HG02623 (cell line): ENCODE results near the gene HSPG2.
"Not testable (repeated sequence)": the region's sequence is repeated elsewhere in the genome, so short reads cannot be mapped to it uniquely, and the experiment has no call there.

ENCODE experiments used
- ATAC-seq: cut with Tn5 transposase; IDR thresholded peaks from one replicate; pipeline ENCODE4 v1.9.1; 2021; ENCODE audit warnings: moderate library complexity; ENCODE audit not compliant: unreplicated experiment

HSPG2 gene

DNA sequence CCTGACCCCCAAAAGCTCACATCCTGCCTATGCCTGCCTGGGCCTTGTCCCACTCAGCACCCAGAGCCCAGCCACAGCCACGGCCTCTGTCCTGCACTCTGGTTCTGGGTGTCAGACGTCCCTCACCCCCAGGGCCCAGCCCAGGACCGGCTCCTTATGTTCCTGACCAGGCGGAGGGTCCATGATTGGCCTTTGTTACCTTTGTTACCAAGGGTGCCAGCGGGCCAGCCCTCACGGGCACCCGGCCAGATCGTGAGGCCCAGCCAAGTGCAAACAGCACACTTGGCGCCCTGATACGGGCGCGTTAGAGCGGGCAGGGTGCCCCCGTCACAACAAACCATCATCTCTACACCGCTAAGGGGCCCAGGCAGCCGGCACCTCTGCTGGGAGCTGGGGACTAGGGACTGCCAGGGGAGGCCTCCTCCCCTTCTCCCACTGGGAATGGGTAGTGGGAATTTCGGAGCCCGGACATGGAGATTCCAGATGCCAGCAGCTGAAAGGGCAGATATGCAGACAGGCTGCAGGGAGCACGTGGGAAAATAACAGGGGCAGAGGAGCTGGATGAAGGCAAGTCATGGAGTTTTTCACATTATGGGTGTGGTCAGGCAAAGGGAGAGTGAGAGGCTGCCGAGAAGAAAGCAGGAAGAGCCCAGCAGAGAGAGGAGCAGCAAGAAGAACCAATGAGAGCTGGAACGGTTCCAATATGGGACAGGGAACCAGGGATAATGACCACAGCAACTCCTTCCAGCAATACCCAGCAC, 22.1 kb downstream of the HSPG2 start:
- no peak for ATAC-seq

DNA sequence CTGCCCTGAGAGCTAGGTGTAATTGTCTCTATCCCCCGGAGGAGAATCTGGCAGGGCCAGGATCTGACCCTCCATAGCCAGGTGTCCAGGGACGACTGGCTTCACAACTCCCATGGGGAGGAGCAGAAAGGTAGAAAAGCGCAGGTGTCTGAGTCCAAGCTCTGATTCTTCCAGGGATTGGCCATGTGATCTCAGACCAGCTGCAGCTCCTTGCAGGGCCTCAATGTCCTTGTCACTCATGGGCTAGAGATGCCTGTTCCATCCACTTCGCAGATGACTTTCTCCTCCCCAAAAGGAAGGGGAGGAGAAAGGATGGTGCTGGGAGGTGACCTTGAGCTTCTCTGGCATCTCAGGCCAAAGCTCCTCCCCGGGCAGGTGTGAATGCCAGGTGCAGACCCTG, 22.7 kb downstream of the HSPG2 start:
- no peak for ATAC-seq

DNA sequence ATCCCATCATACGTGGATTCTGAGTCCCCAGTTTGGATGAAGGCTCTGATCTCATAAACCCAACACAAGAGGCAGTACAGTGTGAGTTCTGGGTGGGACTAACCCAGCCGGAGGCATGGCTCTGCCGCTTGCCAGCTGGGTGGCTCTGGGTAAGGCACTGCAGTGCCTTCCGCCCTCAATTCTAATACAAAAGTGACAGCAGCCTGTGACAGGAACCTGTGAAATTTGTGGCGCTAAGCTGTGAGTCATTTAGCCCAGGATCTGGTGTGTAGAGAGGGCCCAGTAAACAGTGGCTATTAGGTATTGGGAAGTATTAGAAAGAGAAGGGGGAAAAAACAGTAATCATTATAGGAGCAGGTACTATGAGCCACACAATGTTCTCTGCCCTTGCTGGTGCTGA, 23.3 kb downstream of the HSPG2 start:
- no peak for ATAC-seq

DNA sequence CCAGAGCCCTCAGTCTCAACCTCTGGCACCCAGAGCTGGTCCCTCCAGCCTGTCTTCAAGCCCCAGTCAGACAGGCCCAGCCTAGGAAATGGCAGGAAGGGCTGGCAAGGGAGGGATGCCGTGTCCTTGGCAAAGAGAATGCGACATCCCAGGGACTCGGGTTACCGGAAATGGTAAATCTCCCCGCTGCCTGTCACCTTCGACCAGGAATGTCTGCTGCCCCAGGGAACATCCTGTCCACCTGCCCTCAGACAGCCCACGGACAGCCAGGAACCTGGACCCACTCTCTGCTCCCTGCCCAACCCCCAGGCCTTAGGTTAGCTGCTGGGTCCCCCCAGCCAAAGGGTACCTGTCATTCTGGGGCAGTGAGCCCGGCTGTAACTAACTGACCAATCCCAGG, 23.9 kb downstream of the HSPG2 start:
- ATAC-seq: no peak

DNA sequence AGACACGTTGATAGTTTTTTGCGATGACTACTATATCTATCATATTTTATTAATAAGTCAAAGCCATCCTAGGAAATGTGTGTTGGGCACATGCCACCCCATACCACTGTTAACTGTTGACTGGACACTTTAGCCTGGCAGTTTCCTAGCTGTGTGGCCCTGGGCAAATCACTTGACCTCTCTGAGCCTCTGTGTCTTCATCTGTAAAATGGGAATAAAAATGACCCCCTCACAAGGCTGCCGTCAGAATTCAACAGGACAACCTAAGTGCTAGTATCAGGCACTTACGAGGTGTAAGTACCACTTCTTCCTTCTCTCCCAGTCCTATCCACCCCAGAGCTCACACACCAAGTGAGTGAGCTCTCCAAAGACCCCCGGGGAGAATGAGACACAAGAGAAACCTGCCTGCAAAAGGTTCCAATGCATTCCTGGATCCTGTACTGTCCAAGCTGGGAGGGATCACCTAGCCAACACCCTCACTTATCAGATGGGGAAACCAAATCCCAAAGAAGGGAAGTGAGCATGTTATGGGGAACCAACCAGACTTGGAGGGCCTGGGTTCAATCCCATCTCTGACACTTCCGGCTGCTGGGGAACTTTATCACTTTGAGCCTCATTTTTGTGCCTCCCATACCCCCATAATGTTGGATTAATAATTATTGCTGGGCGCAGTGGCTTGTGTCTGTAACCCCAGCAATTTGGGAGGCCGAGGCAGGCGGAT, 24.9 kb downstream of the HSPG2 start:
- ATAC-seq: no peak

DNA sequence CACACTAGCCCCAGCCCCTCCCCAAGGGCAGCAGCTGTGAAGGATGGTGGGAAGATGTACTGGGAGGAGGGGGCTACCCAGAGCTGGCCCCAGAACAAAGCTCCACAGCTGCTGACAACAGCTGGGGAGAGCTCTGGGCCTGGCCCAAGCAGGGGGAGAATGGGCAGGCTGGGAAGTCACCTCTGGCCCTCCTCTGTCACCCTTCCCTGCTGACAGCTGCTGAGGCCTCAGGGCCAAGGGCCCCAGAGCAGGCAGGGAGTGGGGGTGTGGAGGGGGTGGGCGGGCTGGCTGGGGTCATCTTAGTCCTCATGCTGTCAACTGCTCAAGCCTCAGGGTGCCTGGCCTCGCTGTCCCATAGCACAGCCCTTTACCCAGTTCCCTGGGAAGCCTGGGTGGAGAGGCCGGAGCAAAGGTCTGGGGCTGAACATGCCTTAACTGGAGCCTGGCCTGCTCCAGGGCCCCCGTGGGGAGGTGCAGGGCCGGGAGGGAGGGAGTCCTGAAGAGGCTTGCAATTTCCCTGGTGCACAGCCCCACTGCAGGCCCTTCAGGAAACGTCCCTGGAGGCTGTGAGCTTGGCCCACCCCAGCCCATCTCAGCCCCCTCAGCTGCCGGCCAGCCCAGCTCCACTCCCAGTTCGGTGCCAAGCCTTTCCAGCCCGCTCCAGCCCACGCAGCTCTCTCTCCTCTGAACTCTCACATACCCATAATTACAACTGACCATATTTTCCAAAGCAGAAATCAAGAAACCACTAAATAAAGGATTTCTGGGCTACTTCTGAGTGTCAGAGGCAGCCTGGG, 25.7 kb downstream of the HSPG2 start:
- no peak for ATAC-seq

DNA sequence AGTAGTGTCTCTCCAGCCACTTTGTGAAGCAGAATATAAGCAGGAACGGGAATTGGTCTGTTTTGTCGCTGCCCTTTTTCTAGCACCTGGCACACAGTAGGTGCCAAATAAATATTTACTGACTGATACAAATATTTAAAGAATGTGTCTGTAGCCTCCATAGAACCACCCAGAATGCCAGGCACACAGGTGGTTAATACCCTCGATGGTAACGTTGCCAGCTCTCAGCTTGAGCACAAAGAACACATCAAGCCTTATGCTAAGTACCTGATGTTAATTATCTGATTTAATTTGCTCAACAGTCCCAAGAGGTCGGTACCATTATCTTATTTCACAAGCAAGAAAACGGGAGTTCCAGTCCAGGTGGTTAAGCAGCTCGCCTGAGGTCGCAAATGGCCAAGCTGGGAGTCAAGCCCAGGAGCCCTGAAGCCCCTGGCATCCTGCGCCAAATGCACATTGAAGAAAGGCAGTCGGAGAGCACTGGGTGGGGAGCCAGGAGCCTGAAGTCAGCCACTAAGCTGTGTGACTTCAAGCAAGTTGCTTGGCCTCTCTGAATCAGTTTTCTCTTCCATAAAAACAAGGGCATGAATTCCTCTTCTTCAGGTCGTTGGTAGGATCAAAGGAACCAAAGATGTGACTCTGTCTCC, 26.4 kb downstream of the HSPG2 start:
- ATAC-seq: no peak

DNA sequence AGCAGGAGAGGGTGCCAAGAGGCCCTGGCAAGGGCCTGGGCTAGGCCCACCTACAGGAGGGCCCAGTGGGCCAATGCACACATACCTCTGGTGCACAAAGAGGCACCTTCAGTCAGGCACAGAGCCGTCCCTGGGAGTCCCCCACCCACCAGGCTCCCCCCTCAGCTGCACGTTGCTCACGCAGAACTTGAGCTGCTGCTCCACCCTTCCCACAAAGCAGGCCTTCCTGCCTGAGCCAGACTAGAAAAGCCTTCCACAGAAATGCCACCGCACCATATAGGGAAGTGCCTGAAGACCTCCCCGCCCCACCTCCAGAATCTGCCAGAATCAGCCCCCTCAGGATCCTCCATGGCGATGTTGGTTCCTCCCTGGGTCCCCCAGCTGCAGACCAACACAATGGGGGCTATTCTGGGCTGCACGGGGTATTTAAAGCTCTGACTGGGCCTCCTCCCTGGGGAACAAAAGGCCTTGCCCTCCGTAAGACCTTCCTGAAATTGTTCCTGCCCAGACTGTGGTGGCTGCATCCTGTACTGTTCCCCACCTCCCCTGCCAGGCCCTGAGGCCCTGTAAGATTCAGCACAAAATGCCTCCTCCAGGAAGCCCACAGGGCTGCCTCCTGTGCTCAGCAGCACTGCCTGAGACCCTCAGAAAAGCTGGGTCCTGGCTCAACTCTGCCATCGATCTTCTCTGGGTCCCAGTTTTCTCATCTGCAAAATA, 27.2 kb downstream of the HSPG2 start:
- ATAC-seq: no peak

DNA sequence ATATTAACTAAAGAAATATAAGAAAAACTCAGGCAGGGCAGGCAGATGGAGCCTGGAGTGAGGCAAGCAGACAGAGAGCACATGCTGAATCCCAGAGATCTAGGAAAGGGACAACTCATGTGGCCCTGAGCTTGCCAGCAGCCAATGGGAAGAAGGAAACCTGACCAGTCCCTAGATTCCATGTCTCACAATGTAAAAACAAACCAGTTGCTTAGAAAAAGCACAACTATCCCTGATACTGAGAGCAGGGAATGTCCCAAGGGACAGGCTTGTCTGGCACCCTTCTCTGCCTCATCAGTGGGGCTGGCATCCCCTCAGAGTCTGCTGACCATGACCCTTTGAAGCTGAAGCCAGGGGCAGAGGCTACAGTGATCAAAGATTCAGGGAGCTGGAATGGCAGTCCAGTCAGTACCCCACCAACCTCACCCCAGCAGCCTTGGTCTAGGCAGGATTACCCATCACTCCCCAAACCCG, 27.8 kb downstream of the HSPG2 start:
- ATAC-seq: no peak

DNA sequence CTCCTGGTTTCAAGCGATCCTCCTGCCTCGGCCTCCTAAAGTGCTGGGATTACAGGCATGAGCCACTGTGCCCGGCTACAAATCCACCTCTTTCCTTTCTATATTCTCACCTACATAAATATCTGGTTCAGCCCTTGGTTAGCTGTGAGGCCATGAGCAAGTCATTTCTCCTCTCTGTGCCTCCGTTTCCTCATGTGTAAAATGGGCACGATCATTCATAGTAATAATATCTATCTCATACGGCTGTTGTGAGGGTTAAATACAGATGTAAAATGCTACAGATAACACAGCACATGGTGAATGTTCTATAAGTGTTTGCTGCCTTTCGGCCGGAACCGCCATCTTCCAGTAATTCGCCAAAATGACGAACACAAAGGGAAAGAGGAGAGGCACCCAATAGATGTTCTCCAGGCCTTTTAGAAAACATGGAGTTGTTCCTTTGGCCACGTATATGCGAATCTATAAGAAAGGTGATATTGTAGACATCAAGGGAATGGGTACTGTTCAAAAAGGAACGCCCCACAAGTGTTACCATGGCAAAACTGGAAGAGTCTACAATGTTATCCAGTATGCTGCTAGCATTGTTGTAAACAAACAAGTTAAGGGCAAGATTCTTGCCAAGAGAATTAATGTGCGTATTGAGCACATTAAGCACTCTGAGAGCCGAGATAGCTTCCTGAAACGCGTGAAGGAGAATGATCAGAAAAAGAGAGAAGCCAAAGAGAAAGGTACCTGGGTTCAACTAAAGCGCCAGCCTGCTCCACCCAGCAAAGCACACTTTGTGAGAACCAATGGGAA, 29.2 kb downstream of the HSPG2 start:
- not testable (repeated sequence) for ATAC-seq

DNA sequence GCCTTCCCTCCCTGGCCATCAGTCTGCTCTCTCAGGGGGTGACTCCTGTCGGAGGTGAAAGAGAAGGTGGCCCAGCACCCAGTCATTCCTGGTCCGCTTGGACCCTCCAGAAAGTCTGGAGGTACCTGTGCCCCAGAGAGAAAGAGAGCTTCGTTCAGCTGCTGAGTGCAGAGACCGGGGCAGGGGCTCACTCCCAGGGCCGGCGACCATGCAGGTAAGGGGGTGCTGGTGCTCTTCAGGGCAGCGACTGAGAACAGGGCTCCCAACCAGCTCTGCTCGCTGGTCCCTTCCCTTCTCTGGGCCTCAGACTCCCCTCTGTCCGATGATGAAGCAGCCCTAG, 30.1 kb downstream of the HSPG2 start:
- ATAC-seq: no peak

DNA sequence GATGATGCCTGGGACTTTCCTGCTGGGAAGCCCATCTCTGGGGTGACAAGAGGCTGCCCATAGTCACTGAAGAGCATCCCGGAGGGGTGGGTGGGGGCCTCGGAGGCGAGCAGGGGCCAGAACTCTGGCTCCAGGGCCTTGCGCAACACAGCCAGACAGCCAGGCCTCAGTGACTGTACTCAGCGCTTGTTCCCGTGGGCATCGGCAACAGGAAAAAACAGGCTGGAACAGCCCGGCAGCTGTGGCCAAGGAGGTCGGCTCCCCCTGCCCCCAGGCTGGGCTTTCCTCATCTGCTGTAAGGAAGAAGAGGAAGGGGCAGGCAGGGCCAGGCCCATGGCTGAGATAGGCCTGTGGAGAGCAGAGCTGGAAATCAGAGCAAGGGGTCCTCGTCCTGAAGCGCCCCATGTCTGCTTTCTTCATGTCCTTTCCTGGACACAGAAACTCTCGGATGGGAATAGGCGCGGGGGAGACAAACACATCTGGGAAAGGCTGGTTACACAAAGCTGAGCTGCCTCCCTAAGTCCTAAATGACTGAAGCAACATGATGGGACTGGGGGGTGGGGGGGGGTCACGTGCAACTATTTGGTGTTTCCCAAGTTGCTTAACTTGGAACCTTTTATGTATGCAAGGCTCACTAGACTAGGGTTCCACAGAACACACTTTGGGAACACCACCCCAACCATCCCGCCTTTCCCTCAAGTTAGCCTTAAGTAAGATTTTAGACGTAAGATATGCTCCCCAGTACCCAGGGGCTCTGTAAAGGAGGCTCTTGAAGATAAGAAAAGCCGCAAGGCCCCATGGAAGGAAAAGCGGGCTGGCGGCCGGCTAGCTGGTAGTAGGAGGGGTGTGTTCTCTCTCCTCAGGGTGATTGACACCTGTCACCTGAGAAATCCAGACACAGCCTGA, 30.7 kb downstream of the HSPG2 start:
- ATAC-seq: no peak

DNA sequence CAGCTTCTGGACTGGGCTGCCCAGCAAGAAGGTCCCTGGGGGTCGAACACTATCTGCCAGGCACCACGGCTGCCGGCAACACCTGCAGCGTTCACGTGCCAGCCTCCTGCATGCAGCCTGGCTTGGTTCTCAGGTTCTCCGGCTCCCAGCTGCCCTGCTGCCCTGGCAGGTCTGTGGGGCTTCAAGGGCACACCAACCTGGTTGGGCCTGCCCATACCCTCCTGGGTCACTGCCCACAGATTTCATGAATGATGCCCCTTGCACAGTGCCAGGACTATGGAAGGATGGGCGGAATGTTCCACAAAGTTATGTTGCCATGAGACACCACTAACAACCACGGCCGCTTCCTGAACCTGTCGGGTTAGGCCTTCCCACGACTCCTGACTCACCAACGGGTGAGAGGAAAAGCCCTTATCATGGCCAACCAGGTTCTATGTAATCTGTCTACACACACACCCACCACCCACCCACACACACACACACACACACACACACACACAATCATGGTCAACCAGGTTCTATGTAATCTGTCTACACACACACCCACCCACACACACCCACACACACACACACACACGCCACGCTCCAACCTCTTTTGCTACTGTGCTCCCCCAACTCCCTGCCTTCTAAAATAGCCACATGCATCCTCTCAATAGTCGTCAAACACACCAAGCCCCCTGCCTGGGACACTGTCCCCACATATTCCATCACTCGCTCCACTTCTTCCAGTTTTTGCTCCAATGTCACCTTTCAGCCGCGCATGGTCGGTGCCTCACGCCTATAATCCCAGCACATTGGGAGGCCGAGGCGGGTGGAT, 32.2 kb downstream of the HSPG2 start:
- no peak for ATAC-seq

DNA sequence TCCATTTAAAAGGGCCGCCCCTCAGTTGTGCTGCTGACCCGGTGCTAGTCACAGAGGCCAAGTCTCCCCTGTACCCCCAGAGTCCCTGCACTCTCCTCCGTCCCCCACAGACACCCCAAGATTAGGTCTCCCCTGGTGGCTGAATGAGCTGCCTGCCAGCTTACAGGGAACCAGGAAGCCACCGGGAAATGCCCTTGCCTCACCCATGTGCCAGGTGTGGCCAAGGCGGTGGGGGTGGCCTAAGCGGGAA, 32.7 kb downstream of the HSPG2 start:
- ATAC-seq: no peak

DNA sequence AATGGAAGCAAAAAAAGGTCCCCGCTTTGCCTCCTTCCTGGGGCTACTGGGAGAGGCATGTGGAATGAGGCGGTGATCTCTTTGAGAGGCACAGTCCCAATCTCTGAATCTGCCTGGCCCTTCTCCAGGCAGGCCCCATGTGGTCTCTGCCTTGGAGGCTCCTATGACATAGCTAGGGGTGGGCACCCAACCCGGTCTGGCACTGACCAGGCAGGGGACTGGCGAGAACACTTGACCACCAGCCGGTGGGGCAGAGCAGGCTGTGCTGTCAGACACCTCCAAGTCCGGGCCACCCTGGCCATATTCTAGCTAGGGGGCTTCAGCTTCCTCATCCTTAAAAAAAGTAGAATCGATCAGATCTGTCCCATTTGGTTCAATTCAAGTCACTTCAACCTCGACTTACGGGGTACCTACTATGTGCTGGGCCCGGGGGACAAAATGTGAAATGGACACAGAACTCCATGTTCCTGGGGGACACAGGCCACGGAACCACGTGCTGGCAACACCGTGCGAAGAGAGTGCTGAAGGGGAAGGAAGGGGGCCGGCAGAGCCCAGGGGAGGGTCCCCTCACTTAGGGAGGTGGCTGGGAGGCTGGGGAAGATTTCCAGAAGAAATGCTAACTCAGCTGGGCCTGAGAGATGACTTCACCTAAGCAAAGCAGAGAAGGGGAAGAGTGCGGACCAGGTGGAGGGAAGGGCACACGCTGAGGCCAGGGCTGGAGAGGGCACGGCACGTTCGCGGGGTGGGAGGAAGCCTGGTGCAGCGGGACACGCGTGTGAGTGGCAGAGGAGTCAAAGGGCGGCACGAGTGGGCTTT, 33.3 kb downstream of the HSPG2 start:
- ATAC-seq: no peak

DNA sequence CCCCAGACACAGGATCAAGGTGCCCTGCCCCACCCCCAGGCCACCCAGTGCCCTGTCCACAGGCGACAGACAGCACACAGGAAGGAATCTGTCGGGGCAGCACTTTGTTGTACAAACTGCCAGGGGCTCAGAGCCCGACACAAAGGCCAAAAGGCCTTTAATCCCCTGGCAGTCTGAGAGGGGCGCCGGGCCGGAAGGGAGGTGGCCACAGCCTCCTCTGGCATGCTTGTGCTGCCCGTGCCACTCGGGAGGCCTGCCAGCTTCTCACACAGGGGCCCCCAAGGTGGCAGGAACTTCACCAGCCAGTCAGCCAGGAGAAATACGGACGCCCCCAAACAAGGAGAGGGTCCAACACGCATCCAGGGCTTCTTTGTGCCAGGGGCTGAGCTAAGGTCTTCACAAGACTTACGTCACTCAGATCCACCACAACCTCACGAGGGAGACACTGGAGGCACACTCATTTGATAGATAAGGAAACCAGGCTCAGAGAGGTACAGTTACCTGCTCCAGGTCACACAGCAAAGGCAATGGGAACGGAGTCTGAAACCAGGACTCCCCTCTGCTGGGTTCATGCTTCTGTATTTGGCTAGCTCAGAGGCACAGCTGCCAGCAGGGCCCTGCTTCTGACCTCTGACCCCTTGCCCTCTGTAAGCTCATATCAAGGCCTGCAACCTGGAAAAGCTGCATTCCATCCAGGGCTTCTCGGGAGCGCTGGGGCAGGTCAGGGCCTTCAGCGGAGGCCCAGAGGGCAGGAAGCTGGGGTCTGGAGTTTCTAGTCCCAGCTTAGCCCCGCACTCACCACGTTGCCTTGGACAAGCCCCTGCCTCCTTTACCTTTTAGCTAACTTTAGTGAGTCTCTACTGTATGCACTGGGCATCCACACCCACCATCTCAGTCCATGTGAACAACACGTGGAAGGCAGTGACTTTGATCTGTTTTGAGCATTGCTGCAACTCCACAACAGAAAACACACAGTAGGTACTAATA, 34.8 kb downstream of the HSPG2 start:
- no peak for ATAC-seq
